GM19452 (cell line): ENCODE results near the gene SH3RF3.

Experiments
- ATAC-seq: cut with Tn5 transposase; IDR thresholded peaks from one replicate; pipeline ENCODE4 v1.9.1; 2021; ENCODE audit not compliant: unreplicated experiment

Gene SH3RF3

GRCh38 chr2:109512076-109512475 is 383.1 kb downstream of the SH3RF3 start:
- ATAC-seq, result no peak

GRCh38 chr2:109513230-109513629 is 384.2 kb downstream of the SH3RF3 start:
- no peak for ATAC-seq

GRCh38 chr2:109513749-109514588 is 385.0 kb downstream of the SH3RF3 start:
- ATAC-seq, result peak; percentile 61

DNA sequence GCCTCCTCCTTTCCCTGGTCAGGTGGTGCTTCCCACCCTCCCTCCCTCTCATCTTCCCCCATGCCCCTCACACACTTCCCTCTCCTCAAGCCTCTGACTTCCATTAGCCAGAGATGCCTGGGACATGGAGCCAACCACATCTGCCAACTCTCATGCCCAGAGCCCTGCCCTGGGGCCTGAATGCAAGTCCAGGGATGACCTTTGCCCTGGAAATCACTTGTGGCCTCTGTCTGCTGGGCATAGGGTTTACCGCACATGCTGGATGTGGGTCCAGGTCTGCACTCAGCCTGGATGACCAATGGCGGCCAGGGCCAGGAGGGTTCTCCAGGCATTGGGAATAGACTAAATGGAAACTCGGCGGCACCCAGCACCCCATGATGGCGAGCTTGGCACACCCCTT is 385.9 kb downstream of the SH3RF3 start:
- ATAC-seq, result no peak

DNA sequence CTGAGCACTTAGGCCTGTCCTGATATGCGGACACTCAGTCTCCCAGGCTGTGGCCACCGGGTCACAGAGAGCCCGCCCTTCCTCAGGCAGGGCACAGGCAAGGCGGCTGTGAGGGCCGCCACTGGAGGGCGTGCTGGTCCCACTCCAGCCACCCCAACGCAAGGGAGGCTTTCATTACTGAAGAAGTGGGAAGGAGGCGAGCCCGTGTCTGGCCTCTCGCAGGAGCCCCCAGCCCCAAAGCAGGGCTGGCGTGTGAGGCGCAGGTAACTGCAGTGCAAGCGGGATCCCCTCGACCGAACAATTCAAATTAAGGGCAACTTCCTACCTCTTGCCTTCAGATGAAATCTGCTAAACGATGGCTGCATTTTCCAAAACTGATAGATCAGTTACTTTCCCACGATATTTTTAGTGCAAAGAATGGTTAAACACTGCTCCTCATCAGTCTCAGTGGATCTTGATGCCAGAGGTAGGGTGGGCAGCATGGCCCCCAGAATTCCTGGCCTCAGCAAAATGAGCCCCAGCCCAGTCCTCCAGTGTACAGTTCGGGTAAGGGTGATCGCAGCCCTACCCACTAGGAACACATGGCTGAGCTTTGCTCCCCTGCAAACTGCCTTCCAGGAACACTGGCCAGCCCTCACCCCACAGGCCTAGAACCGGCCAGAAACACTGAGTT is 387.6 kb downstream of the SH3RF3 start:
- ATAC-seq, result no peak

DNA sequence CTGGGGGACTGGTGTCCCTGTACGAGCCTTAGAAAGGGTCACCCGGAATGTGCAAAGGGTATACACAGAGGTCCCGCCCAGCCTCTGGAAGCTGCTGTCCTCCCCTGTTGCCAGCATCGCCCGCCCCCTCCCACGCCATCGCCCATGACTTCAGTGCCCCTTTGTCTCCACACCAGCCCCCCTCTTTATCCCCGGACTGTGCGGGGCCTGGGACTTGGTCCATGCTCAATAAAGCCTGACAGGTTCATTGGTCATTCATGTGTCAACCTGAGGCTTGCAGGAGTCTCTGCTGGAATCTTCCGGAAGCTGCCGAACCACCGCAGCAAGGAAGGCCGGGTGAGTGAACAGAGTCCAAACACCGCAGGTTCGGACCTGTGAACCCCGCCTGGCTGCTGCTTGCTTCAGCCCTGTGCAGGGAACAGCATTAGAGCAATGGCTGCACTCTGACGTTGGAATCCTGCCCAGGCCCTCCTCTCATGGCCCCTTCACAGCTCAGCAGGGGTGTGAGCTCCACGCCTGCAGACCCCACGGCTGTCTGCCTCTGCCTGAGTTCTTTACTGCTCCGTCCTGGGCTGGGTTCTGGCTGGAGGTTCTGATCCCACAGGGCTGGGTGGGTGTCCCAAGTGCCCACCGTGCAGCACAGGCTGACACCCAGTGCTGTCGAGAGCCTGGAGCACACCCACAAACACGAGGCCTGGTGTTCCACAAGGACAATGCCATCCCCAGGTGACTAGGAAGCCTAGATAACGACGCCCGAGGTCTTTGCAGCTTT is 388.3 kb downstream of the SH3RF3 start:
- ATAC-seq, result no peak

GRCh38 chr2:109519513-109519912 is 390.5 kb downstream of the SH3RF3 start:
- no peak for ATAC-seq

GRCh38 chr2:109521233-109522062 is 392.4 kb downstream of the SH3RF3 start:
- no peak for ATAC-seq

GRCh38 chr2:109522063-109522374 is 393.0 kb downstream of the SH3RF3 start:
- ATAC-seq, result no peak

DNA sequence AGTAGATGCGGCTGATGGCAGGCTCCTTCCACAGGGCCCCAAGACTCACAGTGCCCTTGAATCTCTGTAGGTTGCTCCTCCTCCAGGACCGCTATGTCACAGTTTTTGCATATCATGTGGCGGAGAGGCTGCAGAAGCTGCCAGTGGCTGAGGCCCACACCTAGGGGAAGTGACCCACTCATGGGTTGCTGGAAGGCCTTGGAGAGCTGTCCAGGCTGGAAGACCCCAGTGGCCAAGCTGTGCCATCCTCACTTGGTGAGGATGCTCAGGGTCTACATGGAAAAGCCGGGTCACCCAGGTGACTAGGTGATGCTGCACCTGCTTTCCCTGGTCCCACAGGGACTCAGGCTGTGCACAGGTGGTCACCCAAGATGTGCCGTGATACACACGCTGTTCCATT is 394.1 kb downstream of the SH3RF3 start:
- no peak for ATAC-seq

GRCh38 chr2:109523536-109524361 is 394.7 kb downstream of the SH3RF3 start:
- no peak for ATAC-seq

DNA sequence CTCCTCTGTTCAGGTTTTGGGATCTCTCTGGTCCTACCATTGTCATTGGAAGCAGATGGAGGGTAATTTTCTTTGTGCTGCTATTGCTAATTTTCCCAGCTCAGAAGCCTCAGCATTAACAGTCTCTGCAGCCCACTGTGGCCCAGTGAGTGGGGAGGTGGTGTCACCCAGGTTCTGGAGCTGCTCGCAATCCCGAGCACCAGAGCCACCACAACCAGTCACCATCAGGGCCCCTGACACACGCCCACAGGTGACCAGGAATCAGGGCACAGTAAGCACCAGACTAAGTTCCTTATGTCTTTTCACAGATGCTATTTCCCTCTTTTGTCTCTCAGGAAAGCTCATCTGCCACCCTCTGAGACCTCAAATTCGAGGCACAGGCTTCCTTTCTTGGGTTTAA is 396.8 kb downstream of the SH3RF3 start:
- no peak for ATAC-seq

DNA sequence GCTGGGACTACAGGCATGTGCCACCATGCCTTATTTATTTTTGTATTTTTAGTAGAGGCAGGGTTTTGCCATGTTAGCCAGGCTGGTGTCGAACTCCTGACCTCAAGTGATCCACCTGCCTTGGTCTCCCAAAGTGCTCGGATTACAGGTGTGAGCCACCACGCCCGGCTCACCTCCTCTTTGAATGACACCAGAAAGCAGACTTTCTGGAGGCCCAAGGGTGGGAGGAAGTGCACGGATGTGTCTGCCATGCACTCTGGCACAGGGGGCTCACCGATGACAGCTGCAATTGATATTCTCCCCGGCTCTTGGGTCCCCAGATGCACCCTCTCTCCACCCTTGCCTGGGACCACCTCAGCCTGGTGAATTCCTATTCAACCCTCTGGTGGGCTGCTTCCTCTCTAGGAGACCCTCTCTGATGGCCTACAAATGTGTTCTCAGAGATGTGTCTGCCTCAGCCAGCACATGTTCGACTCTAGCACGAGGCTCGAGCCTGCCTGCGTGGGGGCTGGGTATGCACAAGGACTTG is 397.5 kb downstream of the SH3RF3 start:
- no peak for ATAC-seq

DNA sequence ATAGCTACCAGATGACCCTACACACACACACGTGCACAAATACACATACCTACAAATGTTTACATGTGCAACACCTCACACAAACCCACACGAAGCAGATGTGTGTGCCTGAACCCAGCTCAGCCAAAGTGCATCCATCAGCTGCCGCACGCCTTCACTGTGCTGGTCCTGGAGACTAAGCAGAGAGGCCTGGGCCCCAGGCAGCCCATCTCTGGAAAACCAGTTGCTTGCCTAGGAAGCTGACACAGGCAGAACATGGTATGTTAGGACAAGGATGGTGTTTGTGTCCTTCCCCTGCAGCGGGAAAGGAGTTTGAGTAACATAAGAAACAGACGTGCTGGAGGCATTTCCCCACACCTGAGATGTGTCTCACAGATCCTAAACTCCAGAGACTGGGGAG is 398.1 kb downstream of the SH3RF3 start:
- no peak for ATAC-seq

GRCh38 chr2:109527846-109528705 is 399.1 kb downstream of the SH3RF3 start:
- no peak for ATAC-seq

- no peak for ATAC-seq
These were observed 400.0 kb downstream of the SH3RF3 start for GRCh38 chr2:109528811-109529501.

DNA sequence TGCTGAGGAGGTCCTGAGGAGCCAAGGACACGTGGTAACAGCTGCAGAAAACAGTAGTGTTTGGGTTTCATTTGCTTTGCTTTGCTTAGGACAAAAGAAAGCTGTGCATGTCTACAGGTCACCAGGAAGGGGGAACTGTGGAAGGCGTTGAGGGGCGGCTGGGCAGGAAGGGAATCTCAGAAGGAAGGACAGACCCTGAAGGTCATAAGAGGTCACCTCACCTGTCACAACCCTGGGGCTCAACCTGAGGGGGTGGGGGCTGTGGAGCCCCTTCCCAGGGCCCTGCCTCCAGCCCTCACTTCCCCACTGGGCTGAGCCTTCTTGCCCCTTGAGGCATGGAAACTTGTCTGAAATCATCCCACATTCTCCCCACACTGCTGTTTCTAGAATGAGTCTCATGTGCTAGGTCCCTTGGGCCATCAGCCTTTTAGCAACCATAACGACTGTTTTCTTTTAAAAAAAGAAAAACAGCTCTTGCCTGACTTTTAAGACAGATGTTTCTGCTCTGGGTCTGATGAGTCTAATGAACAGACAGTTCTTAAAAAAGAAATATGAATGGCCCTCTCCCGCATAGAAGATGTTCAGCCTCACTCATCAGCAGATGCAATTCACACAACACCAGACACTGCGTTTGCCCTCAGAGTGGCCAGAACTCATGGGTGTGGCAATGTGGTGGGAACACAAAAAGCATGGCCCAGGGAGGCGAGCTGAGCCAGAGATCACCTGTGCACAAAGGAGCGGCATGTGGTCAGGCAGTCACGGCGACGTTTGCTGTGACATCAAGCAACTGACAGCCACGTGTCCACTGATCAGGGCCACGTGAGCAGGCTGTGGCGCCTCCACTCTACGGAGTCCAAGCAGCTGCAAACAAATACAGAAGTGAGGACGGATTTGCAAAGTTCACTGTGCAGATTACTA is 400.8 kb downstream of the SH3RF3 start:
- ATAC-seq, result no peak
